Hippocampal formation (tissue), 2 donors: ENCODE measurements around the gene SPEM3.
A peak's percentile ranks its signal among the peaks of the same experiment; 100 is the strongest.

Experiments used
- DNase-seq, 2 donors: peaks; one replicate each; lab custom pipeline; 2025; lab: John Stamatoyannopoulos, UW

Gene SPEM3

DNA sequence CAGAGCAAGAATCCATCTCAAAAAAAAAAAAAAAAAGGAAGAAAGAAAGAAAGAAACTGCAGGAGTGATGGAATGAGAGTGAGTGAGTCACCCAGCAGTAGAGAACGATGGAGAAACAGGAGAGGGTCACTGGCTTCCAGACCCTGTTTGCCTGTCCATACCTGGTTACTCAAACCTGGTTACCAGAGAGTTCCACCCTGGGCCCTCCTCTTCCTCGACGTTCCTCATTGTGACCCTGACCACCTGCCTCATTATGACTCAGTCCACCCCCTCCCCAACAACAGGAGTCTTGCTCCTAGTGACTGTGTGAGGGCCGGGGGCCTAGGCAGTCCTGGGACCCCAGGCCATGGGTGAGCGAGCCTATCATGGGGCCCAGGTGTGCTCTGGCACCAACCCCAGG lies at the start of gene SPEM3:
Gene SPEM3 (plus strand): TSS at position 301 of the 400 bp plus-strand sequence. CDS start 46 bp downstream, at position 347.
- no peak for DNase-seq

DNA sequence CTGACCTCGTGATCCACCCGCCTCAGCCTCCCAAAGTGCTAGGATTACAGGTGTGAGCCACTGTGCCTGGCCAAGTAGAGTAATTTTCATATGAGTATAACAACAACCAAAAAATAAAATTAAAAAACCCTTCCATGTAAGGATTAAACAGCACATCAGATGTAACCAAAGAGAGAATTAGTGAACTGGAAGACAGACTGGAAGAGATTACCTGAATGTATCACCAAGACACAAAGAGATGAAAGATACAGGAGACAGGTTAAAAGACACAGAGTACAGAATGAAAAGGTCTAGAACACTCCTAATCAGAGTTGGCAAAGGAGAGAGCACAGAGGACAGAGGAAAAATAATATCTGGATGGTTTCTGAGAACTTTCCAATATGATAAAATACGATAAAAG lies 49.5 kb upstream of the SPEM3 start:
- no peak for DNase-seq

DNA sequence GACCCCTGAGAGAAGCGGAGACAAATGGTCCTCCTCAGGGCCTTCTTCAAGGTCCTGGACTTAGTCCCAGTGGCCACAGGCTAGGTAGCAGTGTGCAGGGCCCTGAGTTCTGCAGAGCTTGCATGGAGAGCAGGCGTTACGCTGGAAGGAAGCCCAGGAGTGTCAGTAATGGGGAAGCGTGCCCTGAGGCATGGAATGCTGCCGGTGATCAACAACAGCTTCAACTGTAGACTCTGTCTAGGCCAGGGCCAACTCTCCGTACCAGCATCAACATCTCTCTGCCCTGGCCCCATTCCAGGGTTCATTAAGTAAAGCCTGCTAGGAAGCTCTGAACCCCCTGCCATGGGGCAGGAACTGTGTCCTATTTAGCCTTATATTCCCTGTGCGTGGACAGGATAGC lies 48.3 kb upstream of the SPEM3 start:
- no peak for DNase-seq

DNA sequence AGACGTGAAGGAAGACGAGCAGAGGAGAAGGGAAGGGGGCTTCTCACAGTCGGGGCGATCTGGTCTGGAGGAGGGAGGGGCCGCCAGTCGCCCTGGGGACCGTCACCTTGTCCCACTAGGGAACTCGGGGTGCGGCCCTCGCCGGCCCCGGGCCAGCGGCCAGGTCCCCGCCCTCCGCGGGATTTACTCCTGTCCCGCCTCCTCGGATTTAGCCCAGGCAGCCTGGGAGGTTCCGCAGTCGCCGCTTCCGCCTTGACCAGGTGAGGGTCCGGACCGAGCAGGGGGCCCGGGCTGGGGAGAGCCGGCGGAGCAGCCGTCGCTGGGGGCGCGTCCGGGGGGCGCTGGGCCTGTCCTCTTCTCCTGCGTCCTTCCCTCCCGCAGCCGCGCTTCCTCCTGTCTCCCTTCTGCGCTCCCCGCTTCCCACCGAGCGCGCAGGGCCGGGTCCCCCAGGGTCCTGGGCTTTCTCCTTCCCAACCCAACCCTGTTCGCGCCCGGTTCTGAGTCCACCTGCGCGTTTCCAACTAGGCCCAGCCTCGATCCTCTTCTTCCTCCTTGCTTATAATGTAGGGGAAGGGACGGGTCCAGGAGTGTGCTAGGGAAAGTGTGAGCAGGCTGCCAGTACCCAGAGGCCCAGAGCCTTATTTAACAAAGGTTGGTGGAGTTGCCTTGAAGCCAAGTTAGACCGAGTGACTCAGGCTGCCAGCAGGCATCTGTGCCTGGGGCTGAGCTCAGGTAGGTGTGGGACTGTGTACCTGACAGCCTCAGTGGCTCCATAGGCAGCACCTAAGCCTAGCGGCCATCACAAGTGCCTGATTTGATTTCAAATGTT lies 47.6 kb upstream of the SPEM3 start, which contains the start of gene TNK1:
Gene TNK1 (plus strand): TSS at position 235 of the 829 bp plus-strand sequence. CDS start 1,838 bp downstream, outside the sequence.
- no peak for DNase-seq

DNA sequence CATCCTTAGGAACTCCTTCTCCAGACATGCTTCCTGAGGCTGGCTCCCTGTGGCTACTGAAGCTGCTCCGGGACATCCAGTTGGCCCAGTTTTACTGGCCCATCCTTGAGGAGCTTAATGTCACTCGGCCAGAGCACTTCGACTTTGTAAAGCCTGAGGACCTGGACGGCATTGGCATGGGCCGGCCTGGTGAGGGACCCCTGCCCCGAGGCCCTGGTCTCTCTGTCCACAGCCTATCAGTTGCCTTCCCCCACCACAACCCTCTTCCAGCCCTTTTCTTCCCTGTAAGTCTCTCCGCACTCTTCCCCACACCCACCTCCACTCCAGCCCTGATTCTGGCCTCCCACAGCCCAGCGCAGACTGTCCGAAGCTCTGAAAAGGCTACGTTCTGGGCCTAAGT lies 45.8 kb upstream of the SPEM3 start:
- DNase-seq = no peak

DNA sequence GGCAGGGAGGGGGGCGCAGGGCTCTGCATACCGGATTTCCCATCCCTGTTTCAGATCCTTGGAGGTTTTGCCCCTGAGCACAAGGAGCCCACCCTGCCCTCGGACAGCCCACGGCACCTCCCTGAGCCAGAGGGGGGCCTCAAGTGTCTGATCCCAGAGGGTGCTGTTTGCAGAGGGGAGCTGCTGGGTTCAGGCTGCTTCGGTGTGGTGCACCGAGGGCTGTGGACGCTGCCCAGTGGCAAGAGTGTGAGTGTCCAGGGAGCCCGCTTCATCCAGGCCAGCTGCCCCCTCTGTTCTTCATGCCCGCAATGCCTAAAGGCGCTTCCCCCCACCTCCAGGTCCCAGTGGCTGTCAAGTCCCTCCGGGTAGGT lies 45.3 kb upstream of the SPEM3 start:
- DNase-seq = no peak

DNA sequence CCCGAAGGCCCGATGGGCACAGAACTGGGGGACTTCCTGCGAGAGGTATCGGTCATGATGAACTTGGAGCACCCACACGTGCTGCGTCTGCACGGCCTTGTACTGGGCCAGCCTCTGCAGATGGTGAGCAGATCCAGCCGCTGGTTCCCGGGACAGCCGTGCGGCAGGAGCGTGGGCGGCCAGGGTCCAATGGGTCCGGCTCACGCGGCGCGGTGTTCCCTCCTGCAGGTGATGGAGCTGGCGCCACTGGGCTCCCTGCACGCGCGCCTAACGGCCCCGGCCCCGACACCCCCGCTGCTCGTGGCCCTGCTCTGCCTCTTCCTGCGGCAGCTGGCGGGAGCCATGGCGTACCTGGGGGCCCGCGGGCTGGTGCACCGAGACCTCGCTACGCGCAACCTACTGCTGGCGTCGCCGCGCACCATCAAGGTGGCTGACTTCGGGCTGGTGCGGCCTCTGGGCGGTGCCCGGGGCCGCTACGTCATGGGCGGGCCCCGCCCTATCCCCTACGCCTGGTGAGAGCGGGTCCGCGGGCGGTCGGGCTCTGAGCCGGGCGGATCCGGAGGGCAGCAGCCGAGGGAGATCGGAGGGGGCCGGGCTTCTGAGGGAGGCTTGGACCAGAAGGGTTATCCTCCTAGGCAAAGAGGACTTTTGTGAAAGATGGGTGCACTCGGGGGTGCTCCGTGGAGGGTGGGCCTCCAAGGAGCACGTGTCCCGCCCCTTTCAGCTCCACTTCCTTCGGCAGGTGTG lies 44.7 kb upstream of the SPEM3 start:
- no peak for DNase-seq

DNA sequence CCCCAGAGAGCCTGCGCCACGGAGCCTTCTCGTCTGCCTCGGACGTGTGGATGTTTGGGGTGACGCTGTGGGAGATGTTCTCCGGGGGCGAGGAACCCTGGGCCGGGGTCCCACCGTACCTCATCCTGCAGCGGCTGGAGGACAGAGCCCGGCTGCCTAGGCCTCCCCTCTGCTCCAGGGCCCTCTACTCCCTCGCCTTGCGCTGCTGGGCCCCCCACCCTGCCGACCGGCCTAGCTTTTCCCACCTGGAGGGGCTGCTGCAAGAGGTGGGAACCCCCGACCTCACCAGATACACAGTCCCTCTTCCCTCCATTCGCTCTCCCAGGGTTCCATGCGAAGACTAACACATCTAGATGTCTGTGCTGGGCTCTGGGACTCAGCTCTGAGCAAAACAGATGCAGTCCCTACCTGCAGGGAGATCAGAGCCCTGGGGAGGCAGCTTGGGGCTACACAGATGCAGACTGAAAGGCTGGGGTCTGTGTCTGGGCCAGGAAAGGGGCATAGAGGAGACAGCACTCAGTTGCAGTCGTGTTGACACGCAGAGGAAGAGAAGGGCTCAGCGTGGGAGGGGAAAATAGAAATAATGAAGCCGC lies 44.1 kb upstream of the SPEM3 start:
- DNase-seq = no peak

DNA sequence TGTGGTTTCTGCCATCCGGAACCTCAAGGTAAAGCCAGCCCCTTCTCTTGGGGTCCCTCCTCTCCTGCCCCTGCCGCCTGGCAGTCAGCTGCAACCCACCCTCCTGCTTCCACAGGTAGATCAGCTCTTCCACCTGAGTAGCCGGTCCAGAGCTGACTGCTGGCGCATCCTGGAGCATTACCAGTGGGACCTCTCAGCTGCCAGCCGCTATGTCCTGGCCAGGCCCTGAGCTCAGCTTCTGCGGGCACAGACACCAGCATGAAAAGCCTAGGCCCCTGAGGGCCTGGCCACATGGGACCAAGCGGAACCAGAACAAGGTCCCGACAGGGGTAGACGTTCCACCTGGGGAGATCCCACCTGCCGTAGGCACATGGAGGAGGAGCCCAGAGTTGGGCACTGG lies 39.8 kb upstream of the SPEM3 start:
- DNase-seq = no peak

DNA sequence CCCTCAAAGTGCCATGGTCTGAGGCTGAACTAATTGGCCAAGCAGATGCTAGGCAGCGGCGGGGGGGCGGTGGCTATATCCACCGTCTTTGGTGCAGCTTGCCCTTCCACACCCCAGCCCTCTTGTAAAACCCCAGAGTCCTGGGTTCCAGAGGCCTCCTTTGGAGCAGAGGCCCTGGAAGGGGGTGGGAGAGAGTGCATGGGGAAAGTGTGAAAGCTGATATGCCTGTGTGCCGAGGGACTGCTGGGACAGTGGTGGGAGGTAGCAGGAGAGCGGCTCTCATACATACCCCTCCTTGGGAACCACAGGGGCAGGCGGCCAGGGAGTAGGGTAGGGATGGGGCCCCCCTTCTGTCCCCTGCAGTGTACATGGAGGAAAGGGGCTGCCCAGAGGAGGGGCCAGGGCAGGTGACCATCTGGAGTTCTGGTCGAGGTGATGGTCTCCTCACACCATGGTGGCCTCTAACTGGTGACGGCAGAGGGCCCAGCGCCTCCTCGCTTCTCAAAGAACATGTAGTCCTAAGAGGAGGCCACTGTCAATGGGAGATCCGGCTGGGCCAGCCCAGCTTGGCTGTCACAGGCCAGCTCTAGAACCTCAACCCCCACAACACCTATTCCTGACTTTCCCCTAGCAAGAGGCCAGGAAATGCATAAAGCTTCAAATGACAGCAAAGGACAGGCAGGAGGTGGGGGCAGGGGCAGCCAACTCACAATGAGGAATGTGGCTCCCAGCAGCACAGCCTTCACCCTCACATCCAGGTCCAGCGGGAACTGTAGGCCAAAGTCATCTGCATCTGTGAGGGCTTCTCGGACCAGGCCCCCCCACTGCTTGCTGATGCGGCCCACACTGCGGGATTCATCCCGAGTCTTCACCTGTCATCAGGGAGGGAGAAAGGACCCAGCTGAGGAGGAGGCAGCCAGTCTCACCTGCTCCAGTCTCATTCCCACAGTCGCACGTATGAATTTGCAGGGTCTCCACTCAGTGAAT lies 38.4 kb upstream of the SPEM3 start:
- DNase-seq = no peak

DNA sequence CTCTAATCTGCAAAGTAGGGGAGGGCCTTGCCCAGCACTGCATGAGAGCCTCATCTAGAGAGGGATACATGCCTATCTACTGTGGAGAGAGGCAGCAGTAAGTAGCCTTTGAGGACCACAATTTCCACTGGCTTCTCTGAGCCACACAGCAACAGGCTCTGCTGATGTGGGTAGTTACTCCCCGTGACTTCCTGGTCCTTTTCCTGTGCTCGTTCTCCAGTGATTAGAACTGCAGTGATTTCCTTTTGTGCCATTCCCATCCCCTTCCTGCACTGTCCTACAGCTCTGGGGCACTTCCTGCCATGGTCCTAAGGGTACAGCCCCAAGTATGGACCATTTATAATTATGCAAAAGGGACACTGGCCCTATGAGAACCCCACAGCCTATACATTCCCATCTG lies 37.4 kb upstream of the SPEM3 start:
- no peak for DNase-seq

DNA sequence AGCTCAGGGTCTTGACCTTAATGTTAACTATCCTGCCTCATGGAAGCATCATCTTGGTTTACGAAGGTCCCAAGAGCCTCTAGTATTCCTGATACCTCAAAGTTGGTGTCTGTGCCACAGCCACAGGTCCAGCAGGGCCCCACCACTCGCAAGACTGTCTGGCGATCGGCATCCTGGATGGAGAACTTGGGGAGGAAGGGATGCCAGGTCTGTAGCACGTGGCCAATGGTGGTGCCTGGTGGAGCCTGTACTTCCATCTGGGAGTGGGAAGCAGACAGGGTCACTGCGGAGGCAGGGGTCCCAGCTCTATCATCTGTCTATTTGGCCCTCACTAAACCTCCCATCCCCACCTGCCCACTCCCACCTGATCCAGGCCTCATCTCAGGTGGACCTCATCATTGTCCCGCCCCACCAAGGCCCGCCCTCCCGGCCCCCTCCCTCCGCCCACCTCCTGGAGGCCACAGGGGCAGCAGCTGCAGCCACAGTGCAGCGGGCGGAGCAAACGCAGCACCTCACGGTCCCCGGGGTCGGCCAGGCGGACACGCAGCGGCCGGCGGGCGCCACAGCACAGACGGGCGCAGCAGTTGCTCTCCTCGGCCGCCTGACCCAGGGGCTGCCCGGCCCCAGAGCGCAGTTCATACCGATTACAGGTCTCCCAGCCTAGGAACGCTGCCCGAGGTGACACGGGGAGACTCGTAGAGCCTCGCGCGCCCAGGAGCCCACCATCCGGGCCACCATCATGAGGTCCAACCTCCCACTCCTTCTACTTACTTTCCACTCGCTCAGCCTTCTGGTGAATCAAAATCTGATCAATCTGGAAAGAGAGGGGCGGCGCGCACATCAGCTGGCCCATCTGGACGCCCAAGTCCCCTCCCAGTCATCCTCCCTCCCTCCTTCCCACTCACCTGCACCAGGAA lies 35.7 kb upstream of the SPEM3 start:
- DNase-seq = no peak

DNA sequence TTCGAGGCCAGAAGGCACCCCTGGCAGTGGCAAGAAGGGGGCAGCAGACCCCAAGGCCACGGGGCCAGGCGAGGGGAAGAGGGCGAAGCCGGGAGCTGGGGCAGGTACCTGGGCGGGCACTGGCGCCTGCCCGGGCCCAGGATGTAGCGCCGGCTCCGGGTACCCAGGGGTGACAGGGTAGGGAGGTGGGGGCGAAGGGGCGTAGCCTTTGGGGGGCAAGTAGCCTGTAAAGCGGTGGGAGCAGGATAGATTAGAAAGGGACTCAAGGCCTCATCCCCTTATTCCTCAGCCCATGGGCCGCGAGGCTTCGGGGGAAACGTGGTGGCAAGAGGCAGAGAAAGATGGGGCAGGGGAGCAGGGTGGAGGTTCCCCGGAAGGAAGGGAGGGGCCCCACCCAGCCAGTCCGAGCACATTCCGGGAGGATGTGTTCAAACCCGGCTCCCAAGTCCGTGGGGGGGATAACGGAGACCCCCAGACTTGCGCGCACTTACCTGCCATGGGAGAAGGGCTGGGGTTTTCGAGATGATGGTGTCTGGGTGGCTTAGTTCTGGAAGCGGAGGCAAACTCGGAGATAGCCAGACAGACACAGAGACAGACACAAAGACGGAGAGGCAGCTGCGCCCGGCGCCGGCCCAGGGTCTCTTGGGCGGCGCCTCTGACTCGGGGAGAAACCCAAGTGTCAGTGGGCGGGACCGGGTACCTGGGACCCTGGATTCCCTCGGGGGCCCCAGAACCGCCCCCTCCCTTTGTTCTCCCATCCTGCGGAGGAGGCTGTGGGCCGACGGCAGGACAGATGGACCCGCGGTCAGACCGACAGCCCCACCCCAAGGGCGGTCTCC lies 34.8 kb upstream of the SPEM3 start:
- DNase-seq = no peak

DNA sequence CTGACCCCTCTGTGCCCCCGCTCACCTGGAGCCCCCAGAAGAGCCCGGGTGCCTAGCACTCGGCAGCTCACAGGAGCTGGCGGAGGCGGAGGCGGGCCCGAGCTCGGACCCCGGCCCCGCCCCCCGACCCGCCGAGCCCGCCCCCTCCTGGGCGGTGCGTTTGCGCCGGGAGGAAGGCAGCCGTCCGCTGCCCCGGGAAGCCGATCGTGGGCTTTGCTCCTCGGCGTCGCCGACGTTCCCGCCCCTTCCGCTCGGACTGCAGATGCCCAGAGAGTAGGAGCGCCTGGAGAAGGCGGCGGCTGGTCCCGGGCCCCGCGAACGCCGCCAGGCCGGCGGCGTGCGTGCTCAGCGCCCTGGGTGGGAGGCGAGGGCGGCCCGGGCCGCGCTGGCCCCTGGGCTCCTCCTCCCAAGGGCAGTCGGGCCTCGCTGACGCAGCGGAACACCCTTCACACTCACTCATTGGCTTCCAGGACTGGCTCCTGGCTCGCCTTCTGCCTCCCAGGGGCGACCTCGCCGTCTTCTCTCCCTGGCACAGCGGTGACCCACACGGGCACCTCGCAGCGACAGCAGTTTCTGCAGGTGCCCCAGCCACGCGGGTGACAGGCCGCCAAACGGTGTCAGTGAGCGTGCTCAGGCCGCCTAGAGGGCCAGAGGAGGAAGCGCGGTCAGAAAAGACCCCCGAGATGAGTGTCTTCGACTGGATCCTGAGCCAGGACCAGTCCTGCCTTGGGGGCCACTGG lies 34.0 kb upstream of the SPEM3 start, which contains the start of gene PLSCR3:
Gene PLSCR3 (minus strand): TSS at position 74 of the 740 bp plus-strand sequence. CDS start 415 bp downstream, outside the sequence.
- DNase-seq = peak; percentile 71 to 79

DNA sequence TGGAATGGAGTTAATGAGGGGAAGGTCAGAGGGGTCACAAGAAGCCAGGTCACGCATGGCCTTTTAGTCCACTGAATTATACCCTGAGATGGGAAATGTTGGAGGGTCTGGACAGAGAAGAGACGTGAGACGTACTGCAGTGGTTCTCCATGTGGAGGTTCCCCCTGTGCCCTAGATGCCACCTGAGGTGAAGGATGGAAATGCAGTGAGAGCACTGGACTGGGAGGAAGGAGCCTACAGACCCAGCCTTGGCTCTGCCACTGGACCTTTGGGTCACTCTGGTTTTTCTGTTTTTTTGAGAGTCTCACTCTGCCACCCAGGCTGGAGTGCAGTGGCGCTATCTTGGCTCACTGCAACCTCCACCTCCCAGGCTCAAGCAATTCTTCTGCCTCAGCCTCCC lies 32.5 kb upstream of the SPEM3 start:
- DNase-seq = no peak

DNA sequence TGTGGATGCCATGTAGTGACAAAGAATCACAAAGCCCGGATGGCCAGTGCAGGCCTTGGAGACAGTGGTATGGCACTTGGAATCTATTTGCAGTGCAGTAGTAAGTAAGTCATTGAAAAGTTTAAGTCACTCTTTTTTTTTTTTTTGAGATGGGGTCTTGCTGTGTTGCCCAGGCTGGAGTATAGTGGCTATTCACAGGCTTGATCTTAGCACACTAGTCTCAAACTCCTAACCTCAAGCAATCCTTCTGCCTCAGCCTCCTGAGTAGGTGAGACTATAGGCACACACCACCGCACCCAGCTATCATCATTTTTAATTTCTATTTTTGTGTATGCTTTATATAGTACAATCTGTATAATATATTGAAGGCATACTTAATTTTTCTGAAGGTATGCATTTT lies 30.0 kb upstream of the SPEM3 start:
- no peak for DNase-seq

DNA sequence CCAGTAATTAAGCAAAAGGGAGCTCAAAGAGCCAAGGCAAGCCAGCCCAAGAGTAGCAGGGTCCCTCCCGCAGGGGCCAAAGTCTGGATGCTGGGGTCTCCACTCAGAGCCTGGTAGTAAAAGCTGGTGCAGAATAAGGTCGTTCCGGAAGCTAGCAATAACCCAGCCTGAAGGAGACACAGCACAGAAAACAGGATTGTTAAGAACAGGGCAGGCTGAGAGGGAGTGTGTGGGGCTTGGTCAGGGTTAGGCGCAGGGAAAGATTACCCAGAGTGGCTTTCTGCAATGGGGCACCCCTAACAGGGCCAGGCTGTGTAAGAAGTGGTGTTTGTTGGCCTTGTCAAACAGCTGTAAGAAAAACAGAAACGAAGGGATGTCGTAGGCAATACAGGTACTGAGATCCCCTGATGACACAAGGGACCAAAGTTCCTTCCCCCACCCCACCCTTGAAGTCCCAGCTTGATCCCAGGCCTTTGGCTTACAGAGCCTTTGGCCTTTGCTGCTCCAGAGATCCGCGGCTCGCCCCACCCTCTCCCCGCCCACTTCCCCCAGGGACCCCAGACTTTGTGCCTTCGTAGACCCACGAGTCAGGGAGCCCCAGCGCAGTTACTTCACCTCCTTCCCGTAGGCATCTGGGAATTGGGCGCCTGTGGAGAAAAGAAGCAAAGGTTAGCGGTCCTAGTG lies 25.5 kb upstream of the SPEM3 start:
- no peak for DNase-seq

DNA sequence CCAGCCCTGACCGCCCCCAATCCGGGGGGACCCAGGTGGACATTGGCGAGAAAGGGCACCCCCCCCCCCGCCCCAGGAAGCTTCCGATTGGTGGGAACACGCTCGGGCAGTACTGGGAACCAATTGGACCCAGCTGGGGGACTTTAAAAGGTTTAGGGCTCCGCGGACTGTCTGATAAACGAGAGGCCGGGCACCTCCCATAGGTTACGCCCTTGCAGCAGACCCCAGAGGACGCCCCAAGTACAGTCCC lies 25.0 kb upstream of the SPEM3 start:
- DNase-seq = peak in 1 of 2 donors; percentile 61
